Posterior cingulate gyrus (tissue), 11 donors: Measurements from ENCODE around the gene TSPY4.
"Not testable (repeated sequence)": the region's sequence is repeated elsewhere in the genome, so short reads cannot be mapped to it uniquely, and the experiment has no call there.

ENCODE experiments used
- DNase-seq, 10 donors: peaks; one replicate each; pipeline versions ENCODE4 v3.0.0 to v3.0.0-alpha.2; 2020 to 2021; ENCODE audit warnings: mixed read lengths in 3 of 10
- intact Hi-C: fragments of 100-400 bp; cut with DNase I; formaldehyde crosslinking; loops from one replicate; pipeline ENCODE4 v1.15.1; 2023

Gene TSPY4

GRCh38 chrY:9337164-9337563, at the start of gene TSPY4:
Gene TSPY4 (plus strand): TSS chrY:9337464. CDS start chrY:9337510, 46 bp downstream.
- intact Hi-C loops, DNase-seq: not testable (repeated sequence)

DNA sequence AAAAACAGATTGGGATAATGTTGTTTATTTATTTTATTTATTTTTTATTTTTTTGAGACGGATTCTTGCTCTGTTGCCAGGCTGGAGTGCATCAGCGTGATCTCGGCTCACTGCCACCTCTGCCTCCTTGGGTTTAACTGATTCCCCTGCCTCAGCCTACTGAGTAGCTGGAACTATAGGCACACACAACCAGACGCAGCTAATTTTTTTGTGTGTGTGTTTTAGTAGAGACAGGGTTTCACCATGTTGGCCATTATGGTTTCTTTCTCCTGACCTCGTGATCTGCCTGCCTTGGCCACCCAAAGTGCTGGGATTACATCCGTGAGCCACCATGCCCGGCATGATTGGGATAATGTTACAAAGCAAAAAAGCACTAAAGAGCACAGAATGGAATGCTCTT, 16.3 kb upstream of the TSPY4 start:
- no peak for DNase-seq
- intact Hi-C loops, result no loop called here

GRCh38 chrY:9357497-9357896, 20.2 kb downstream of the TSPY4 start, which contains the start of gene TSPY8:
Gene TSPY8 (plus strand): TSS chrY:9357797. CDS start chrY:9357843, 46 bp downstream.
- DNase-seq, intact Hi-C loops: not testable (repeated sequence)
